Measurements from ENCODE around the gene ECHDC3.

ECHDC3 gene

DNA sequence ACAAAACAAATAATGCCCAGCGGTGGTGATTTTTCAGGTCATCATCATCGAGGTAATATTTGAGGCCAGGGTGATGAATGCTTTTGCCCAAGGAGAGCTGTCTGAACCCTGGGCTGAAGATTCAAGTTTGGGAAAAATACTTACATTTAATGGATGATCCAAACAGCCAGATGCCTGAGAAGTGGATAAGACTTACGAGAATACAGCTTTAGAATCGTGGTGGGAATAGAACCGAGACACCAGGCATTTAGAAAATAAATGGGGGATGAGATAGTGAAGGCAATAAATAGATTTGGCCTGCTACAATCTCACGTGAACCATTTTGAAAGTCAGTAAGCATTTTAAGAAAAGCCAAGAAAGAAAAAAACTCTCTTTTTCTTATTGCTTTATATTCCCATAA, 68.8 kb downstream of the ECHDC3 start:
- DNase-seq (ENCODE audit: low read depth in 1 of 2, low spot score in 1 of 2), result no peak

DNA sequence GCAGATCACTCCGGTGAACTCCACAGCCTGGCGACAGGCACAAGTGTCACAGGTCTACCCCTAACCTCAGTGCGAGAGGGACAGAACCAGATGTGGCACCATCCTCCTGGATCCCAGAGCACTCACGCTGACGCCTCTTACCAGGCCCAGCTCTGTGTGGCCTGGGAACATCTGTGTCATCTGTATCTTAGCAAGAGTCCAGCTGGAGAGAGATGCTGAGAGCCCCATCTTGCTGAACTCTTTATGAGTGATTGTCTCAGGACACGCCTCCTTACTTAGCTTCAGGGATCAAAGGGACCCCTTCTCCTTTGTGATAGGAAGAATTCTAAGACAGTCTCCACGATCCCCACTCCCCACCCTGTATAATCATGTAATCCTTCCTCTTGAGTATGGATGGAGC, 71.0 kb downstream of the ECHDC3 start:
- DNase-seq (ENCODE audit: low read depth in 1 of 2, low spot score in 1 of 2), result no peak
